RWPE1 (cell line): Measurements from ENCODE around the gene EPS8L1.
"Not testable (repeated sequence)": the region's sequence is repeated elsewhere in the genome, so short reads cannot be mapped to it uniquely, and the experiment has no call there.

ENCODE experiments used
- CTCF ChIA-PET: fragments of 350-600 bp; sonication (Branson Sonifier 250); formaldehyde crosslinking; extraction: SDS; loops from one replicate; lab custom pipeline; 2021; lab: Yijun Ruan, JAX
- POLR2A ChIA-PET: fragments of 400-600 bp; formaldehyde crosslinking; extraction: SDS; loops from one replicate; lab custom pipeline; 2020; ENCODE audit warnings: antibody characterized with exemption; ENCODE audit not compliant: low non-redundant PET; lab: Yijun Ruan, JAX
- DNase-seq: peaks from one replicate; pipeline ENCODE4 v3.0.0; 2012; ENCODE audit warnings: low spot score
- H3K27ac ChIP-seq: fragments of 450-650 bp; 2 replicates; pipeline ENCODE4 v1.5.1; 2017
- CTCF ChIP-seq: fragments of 450-650 bp; conservative IDR thresholded peaks from 2 replicates; pipeline ENCODE4 v1.5.1; 2017; ENCODE audit warnings: low read depth, mild to moderate bottlenecking

Gene EPS8L1

GRCh38 chr19:55105237-55105636, 29.6 kb downstream of the EPS8L1 start:
- POLR2A ChIA-PET = no interaction called here
- no peak overlapping the region for H3K27ac ChIP-seq
- CTCF ChIA-PET = no interaction called here
- TF ChIP-seq CTCF = no peak
- DNase-seq = no peak

- TF ChIP-seq CTCF = no peak
- no peak overlapping the region for H3K27ac ChIP-seq
- ChIA-PET POLR2A (interaction anchor here (0.6 kb wide), 2 partner anchors 17 to 233 kb away, joined by 3 read pairs; no protein-coding TSS in a partner anchor), CTCF (interaction anchor here (0.6 to 0.7 kb wide), 3 partner anchors 10 to 56 kb away, joined by 3 to 5 read pairs (median 3); no protein-coding TSS in a partner anchor)
- no peak for DNase-seq
Measured at GRCh38 chr19:55106591-55106990, 30.9 kb downstream of the EPS8L1 start.

- POLR2A ChIA-PET, DNase-seq, H3K27ac ChIP-seq: not testable (repeated sequence)
- CTCF ChIA-PET = interaction anchor here (0.6 to 0.7 kb wide), 2 partner anchors 11 to 29 kb away, joined by 3 read pairs; no protein-coding TSS in a partner anchor
Measured at GRCh38 chr19:55107252-55107651, 31.6 kb downstream of the EPS8L1 start.

GRCh38 chr19:55109527-55110291, 34.0 kb downstream of the EPS8L1 start:
- peak overlapping the region; percentile 7 for H3K27ac ChIP-seq
- ChIA-PET POLR2A (no interaction called here), CTCF (no interaction called here)
- no peak for DNase-seq
- no peak for TF ChIP-seq CTCF

GRCh38 chr19:55111238-55111831, 35.7 kb downstream of the EPS8L1 start:
- no peak for DNase-seq
- ChIA-PET CTCF (interaction anchor here (0.7 to 1.0 kb wide), 2 partner anchors 20 to 23 kb away, joined by 3 read pairs; no protein-coding TSS in a partner anchor), POLR2A (no interaction called here)
- TF ChIP-seq CTCF = no peak
- peak overlapping the region; percentile 26; the same call in 1 of the 2 replicates for H3K27ac ChIP-seq

- TF ChIP-seq CTCF = no peak
- POLR2A ChIA-PET = no interaction called here
- CTCF ChIA-PET = interaction anchor here (0.7 kb wide), 1 partner anchor 21 kb away, joined by 3 read pairs; no protein-coding TSS in a partner anchor
- DNase-seq = no peak
- no peak overlapping the region for H3K27ac ChIP-seq
Measured at GRCh38 chr19:55112246-55112776, 36.6 kb downstream of the EPS8L1 start.
